CD4-positive, alpha-beta memory T cell (primary cell): Measurements from ENCODE around the gene RAD9A. TPM values are rescaled to one million over a fixed set of nuclear protein-coding genes. Genes with fewer than 3 reads are reported as not detected.

ENCODE experiments used
- CTCF ChIA-PET: fragments of 350-600 bp; sonication (Branson Sonifier 250); formaldehyde crosslinking; loops from one replicate; lab custom pipeline; 2021; ENCODE audit warnings: inconsistent platforms; ENCODE audit not compliant: partially characterized antibody; lab: Charles Lee
- POLR2A ChIA-PET: fragments of 350-600 bp; sonication (Branson Sonifier 250); formaldehyde crosslinking; loops from one replicate; lab custom pipeline; 2021; ENCODE audit not compliant: partially characterized antibody; lab: Charles Lee
- DNase-seq, 5 donors: peaks; one replicate each; pipeline versions ENCODE4 v3.0.0 to v3.0.0-alpha.2; 2020 to 2022; ENCODE audit warnings: mixed read lengths in 1 of 5
- H3K27ac ChIP-seq: one replicate; pipeline ENCODE4 v1.7.0; 2013; ENCODE audit warnings: low read depth, low read length
- H3K27me3 ChIP-seq: 2 replicates; pipeline ENCODE4 v1.7.0; 2013; ENCODE audit warnings: mild to moderate bottlenecking, low read length, moderate library complexity; ENCODE audit not compliant: insufficient read depth
- H3K36me3 ChIP-seq: 2 replicates; pipeline ENCODE4 v1.7.0; 2013; ENCODE audit warnings: mild to moderate bottlenecking, low read length, moderate library complexity; ENCODE audit not compliant: insufficient read depth
- H3K4me1 ChIP-seq: 2 replicates; pipeline ENCODE4 v1.7.0; 2013; ENCODE audit warnings: mild to moderate bottlenecking, low read length, moderate library complexity; ENCODE audit not compliant: insufficient read depth
- H3K4me3 ChIP-seq, 2 donors: one replicate each; pipeline ENCODE4 v1.7.0; 2013; ENCODE audit warnings: low read length in 2 of 2, mild to moderate bottlenecking in 1 of 2
- H3K9me3 ChIP-seq, 2 donors: one replicate each; pipeline ENCODE4 v1.7.0; 2013; ENCODE audit warnings: low read length in 2 of 2, control low read depth in 1 of 2; ENCODE audit not compliant: control insufficient read depth in 1 of 2
- H3K27ac Mint-ChIP-seq, 7 donors: one replicate each; pipeline ENCODE4 v1.8.0; 2020 to 2021; ENCODE audit warnings: mixed read lengths in 7 of 7, mild to moderate bottlenecking in 6 of 7, inconsistent platforms in 3 of 7, moderate library complexity in 3 of 7
- H3K27me3 Mint-ChIP-seq, 2 donors: one replicate each; pipeline ENCODE4 v1.8.0; 2020 to 2021; ENCODE audit warnings: mixed read lengths in 2 of 2
- H3K36me3 Mint-ChIP-seq, 2 donors: one replicate each; pipeline ENCODE4 v1.8.0; 2020 to 2021; ENCODE audit warnings: mixed read lengths in 2 of 2, inconsistent platforms in 1 of 2, mild to moderate bottlenecking in 1 of 2
- H3K4me1 Mint-ChIP-seq, 4 donors: one replicate each; pipeline ENCODE4 v1.8.0; 2020 to 2021; ENCODE audit warnings: mixed read lengths in 4 of 4, mild to moderate bottlenecking in 1 of 4
- H3K4me3 Mint-ChIP-seq, 8 donors: one replicate each; pipeline ENCODE4 v1.8.0; 2020 to 2021; ENCODE audit warnings: mixed read lengths in 8 of 8, mild to moderate bottlenecking in 7 of 8, moderate library complexity in 6 of 8, inconsistent platforms in 3 of 8
- H3K9me3 Mint-ChIP-seq, 8 donors: one replicate each; pipeline ENCODE4 v1.8.0; 2020 to 2021; ENCODE audit warnings: mixed read lengths in 8 of 8, mild to moderate bottlenecking in 5 of 8, inconsistent platforms in 3 of 8, moderate library complexity in 1 of 8
- intact Hi-C: fragments of 100-400 bp; cut with micrococcal nuclease; formaldehyde crosslinking; loops from one replicate; pipeline ENCODE4 v1.15.1; 2023
- polyA plus RNA-seq, 2 donors: library from polyadenylated mRNA; unstranded; fragments of 300-500 nt; fragmentation: Illumina TruSeq; gene quantifications; one replicate each; pipeline ENCODE4 v1.2.3, GENCODE V29; 2021
- total RNA-seq, 2 experiments: library from RNA; stranded (reverse); gene quantifications; one replicate each; pipeline ENCODE4 v1.2.3, GENCODE V29; 2021

RAD9A gene
- total and polyA plus RNA-seq, 4 experiments from 2014 or later: 6.7 to 55.9 (median 30.0) TPM

DNA sequence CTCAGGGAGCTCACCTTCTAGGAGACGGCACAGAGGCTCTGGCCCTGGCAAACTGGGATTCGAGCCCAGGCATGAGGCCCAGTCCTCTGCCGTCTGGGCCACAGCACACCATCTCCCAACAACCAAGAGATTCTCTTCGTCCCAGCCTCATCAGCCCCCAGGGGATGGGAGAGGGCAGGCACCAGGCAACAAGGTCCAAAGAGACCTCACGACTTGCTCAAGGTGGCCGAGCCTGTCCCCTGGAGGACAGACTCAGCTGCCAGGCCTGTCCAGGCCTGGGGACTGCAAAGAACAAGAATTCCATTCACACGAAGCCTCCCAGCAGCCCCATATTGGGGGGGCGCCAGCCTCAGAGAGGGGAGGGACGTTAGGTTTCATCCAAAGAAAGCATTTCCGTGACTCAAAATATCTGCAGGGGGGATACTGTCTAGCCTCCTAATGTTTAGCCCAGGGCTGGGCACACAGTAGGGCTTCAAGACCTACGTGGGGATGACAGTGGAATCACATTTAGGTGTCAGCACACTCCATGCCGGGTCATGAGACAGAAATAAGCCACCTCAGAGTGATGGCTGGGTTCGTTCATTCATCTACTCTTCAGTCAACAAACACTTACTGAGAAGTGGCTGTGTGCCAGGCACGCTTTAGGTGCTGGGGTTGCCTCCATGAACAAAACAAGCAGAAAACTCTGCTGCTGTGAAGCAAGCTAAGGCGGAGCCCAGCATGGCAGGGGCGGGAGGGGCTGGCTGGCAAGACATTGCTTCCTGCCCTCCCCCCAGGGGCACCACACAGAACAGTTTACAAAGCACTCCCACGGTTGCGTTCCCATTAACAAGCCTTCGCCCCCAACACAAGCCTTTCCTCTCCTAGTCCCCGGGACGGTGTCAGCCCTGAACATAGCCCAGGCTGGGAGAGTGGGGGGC is 24.9 kb downstream of the RAD9A start:
- Histone ChIP-seq H3K4me1 (peaks cover 87% of the 10 kb centered on the region), H3K27ac (peak overlapping the region; percentile 53), H3K27me3 (no peaks in the 10 kb centered on the region), H3K9me3 (no peaks in the 10 kb centered on the region), H3K36me3 (no peaks in the 10 kb centered on the region), H3K4me3 (peak overlapping the region in 1 of 2 donors; percentile 15)
- Mint-ChIP-seq H3K36me3 (no peaks in the 10 kb centered on the region), H3K27ac (peak overlapping the region; percentile 92 to 98 (median 97)), H3K4me3 (peak overlapping the region; percentile 78 to 98 (median 87)), H3K9me3 (peaks cover 0 to 2% (median 0%) of the 10 kb centered on the region in 8 donors), H3K4me1 (peaks cover 37 to 81% (median 63%) of the 10 kb centered on the region in 4 donors), H3K27me3 (no peaks in the 10 kb centered on the region)
- DNase-seq: peak; percentile 82 to 95 (median 89)
- ChIA-PET POLR2A (interaction anchor here (0.8 to 31.8 kb wide), 14 partner anchors 15 to 145 kb away, joined by 3 to 2262 read pairs (median 4); partner anchors contain the start of genes AIP, CDK2AP2, CORO1B and POLD4), CTCF (interaction anchor here (0.6 to 6.4 kb wide), 6 partner anchors 9 to 52 kb away, joined by 3 to 63 read pairs (median 4); partner anchors contain the start of genes PPP1CA, PTPRCAP, TBC1D10C and TMEM134)
- intact Hi-C loops: loop anchor here (1.0 to 2.0 kb wide), 4 partner anchors 7 to 52 kb away; partner anchors contain the start of genes RPS6KB2 and TMEM134

DNA sequence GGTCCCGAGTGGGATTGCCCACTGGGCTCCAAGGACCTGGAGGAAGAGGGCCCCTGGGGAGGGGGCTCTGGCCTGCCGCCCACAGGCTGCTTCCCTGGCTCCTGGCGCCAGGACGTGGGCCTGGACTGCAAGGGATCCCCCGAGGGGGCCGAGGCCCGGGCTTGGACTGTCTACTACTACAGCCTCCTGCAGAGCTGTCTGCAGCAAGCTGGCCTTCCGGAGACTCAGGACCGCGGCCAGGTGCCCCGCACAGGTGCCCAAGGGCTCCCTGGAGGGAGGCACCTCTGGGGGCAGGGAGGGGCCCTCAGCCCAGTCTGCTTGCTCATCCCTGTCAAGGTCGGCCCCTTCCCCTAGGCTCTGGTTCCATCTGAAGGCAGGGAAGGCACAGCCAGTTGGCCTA is 25.6 kb downstream of the RAD9A start:
- no peaks in the 10 kb centered on the region for H3K9me3 ChIP-seq
- no peaks in the 10 kb centered on the region for H3K27me3 ChIP-seq
- Mint-ChIP-seq H3K4me1 (peaks cover 33 to 73% (median 55%) of the 10 kb centered on the region in 4 donors), H3K4me3 (peak overlapping the region in 6 of 8 donors; percentile 10 to 98 (median 68)), H3K27ac (peak overlapping the region; percentile 76 to 92 (median 79)), H3K36me3 (no peaks in the 10 kb centered on the region), H3K27me3 (no peaks in the 10 kb centered on the region), H3K9me3 (peaks cover 0 to 2% (median 0%) of the 10 kb centered on the region in 8 donors)
- ChIA-PET CTCF (interaction anchor here (0.9 to 6.4 kb wide), 6 partner anchors 10 to 61 kb away, joined by 3 to 63 read pairs (median 5); partner anchors contain the start of genes PPP1CA, PTPRCAP and TBC1D10C), POLR2A (interaction anchor here (0.8 to 31.8 kb wide), 14 partner anchors 14 to 146 kb away, joined by 3 to 2262 read pairs (median 4); partner anchors contain the start of genes AIP, CDK2AP2, CORO1B and POLD4)
- H3K4me3 ChIP-seq: peak overlapping the region in 1 of 2 donors; percentile 3
- H3K36me3 ChIP-seq: no peaks in the 10 kb centered on the region
- intact Hi-C loops: loop anchor here (1.0 to 2.0 kb wide), 4 partner anchors 8 to 51 kb away; partner anchors contain the start of genes RPS6KB2 and TMEM134
- peaks cover 80% of the 10 kb centered on the region for H3K4me1 ChIP-seq
- H3K27ac ChIP-seq: peak overlapping the region; percentile 53
- no peak for DNase-seq

- Mint-ChIP-seq H3K4me1 (peaks cover 29 to 68% (median 49%) of the 10 kb centered on the region in 4 donors), H3K27me3 (no peaks in the 10 kb centered on the region), H3K27ac (peak overlapping the region; percentile 31 to 92 (median 79)), H3K36me3 (no peaks in the 10 kb centered on the region), H3K9me3 (no peaks in the 10 kb centered on the region), H3K4me3 (peak overlapping the region; percentile 48 to 87 (median 84))
- Histone ChIP-seq H3K4me3 (peak overlapping the region in 1 of 2 donors; percentile 24), H3K27me3 (no peaks in the 10 kb centered on the region), H3K36me3 (no peaks in the 10 kb centered on the region), H3K9me3 (no peaks in the 10 kb centered on the region), H3K27ac (peak overlapping the region; percentile 32), H3K4me1 (peaks cover 67% of the 10 kb centered on the region)
- peak in 3 of 5 donors; percentile 44 to 65 (median 45) for DNase-seq
- CTCF ChIA-PET: interaction anchor here (1.3 to 6.4 kb wide), 4 partner anchors 10 to 62 kb away, joined by 3 to 63 read pairs (median 6); partner anchors contain the start of genes PPP1CA and TBC1D10C
- POLR2A ChIA-PET: interaction anchor here (0.6 to 31.8 kb wide), 10 partner anchors 13 to 144 kb away, joined by 3 to 2262 read pairs (median 12); partner anchors contain the start of genes AIP, CDK2AP2, POLD4 and PPP1CA
- intact Hi-C loops: no loop called here
These were observed 26.9 kb downstream of the RAD9A start for GRCh38 chr11:67418476-67419281.

DNA sequence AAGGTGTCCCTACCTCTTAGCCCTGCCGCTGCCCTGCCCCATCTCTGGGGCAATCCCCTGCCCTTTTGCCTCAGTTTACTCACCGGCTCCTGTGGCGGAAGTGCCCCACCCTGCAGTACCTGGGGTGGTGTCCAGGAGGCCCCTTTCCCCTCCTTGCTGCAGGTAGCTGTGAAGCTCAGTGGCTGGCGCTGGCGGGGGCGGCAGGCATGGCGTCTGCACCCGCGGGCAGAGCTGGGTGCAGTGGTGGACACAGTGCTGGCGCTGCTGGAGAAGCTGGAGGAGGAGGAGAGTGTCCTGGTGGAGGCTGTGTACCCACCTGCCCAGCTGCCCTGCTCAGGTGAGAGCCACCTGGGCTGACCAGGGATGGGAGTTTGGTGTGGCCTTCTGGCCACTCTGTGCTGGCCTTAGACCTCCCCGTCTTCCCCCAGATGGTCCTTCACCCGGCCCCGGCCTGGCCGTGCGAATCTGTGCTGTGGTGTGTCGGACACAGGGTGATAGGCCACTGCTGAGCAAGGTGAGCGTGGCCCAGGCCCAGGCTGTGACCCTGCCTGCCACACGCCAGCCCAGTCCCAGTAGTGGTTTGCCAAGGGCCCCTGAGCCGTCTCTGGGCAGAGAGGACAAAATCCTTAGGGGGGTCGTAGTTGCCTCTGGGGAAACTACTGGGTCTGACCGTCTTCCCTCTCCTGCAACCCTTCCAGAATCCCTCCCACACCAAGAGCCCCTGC is 27.7 kb downstream of the RAD9A start:
- Histone ChIP-seq H3K4me3 (peak overlapping the region in 1 of 2 donors; percentile 24), H3K4me1 (peaks cover 63% of the 10 kb centered on the region), H3K36me3 (no peaks in the 10 kb centered on the region), H3K9me3 (no peaks in the 10 kb centered on the region), H3K27ac (peak overlapping the region; percentile 32), H3K27me3 (no peaks in the 10 kb centered on the region)
- POLR2A ChIA-PET: interaction anchor here (0.6 to 31.8 kb wide), 19 partner anchors 8 to 86 kb away, joined by 3 to 2262 read pairs (median 10); partner anchors contain the start of genes AIP, CORO1B, PITPNM1 and POLD4
- intact Hi-C loops: no loop called here
- peak overlapping the region; percentile 52 to 92 (median 87) for H3K27ac Mint-ChIP-seq
- H3K36me3 Mint-ChIP-seq: no peaks in the 10 kb centered on the region
- no peaks in the 10 kb centered on the region for H3K9me3 Mint-ChIP-seq
- CTCF ChIA-PET: interaction anchor here (1.3 to 6.4 kb wide), 6 partner anchors 10 to 49 kb away, joined by 3 to 63 read pairs (median 6); partner anchors contain the start of genes PPP1CA, TBC1D10C and TMEM134
- peak overlapping the region; percentile 48 to 88 (median 86) for H3K4me3 Mint-ChIP-seq
- no peak for DNase-seq
- H3K4me1 Mint-ChIP-seq: peaks cover 29 to 65% (median 48%) of the 10 kb centered on the region in 4 donors
- no peaks in the 10 kb centered on the region for H3K27me3 Mint-ChIP-seq

DNA sequence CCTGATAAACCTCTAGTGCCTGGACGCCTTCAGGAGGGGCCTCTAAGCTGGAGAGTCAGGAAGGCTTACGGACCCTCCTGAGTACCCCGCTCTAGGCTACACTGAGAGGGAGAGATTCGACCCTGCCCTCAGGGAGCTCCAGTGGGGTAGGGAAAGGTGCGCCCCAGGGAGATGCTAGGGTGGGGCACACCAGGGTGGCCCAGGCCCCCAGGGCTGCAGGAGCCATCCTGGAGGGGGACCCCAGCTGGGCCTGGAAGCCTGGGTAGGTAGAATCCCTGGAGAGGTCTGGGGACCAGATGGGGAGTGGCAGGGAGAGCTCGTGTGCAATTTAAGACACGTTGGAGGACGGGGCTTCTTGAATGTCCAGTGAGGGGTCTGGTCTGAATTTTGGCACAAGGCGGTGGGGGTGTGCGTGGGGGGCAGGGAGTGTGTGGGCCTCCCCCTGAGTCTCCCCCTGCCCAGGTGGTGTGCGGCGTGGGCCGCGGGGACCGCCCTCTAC is 28.4 kb downstream of the RAD9A start:
- ChIA-PET CTCF (interaction anchor here (1.3 to 6.4 kb wide), 4 partner anchors 13 to 48 kb away, joined by 3 to 63 read pairs (median 6); partner anchors contain the start of genes PPP1CA, TBC1D10C and TMEM134), POLR2A (interaction anchor here (0.5 to 31.8 kb wide), 17 partner anchors 8 to 85 kb away, joined by 3 to 2262 read pairs (median 6); partner anchors contain the start of genes AIP, CORO1B, PITPNM1 and POLD4)
- H3K4me1 ChIP-seq: peaks cover 56% of the 10 kb centered on the region
- Mint-ChIP-seq H3K9me3 (no peaks in the 10 kb centered on the region), H3K4me3 (peak overlapping the region; percentile 82 to 88 (median 86)), H3K27me3 (no peaks in the 10 kb centered on the region), H3K4me1 (peaks cover 29 to 65% (median 48%) of the 10 kb centered on the region in 4 donors), H3K36me3 (no peaks in the 10 kb centered on the region), H3K27ac (peak overlapping the region; percentile 52 to 92 (median 88))
- DNase-seq: no peak
- H3K36me3 ChIP-seq: no peaks in the 10 kb centered on the region
- intact Hi-C loops: no loop called here
- no peaks in the 10 kb centered on the region for H3K9me3 ChIP-seq
- peak overlapping the region in 1 of 2 donors; percentile 69 for H3K4me3 ChIP-seq
- H3K27ac ChIP-seq: peak overlapping the region; percentile 66
- H3K27me3 ChIP-seq: no peaks in the 10 kb centered on the region
